Measurements from ENCODE around the gene COL11A1.

DNA sequence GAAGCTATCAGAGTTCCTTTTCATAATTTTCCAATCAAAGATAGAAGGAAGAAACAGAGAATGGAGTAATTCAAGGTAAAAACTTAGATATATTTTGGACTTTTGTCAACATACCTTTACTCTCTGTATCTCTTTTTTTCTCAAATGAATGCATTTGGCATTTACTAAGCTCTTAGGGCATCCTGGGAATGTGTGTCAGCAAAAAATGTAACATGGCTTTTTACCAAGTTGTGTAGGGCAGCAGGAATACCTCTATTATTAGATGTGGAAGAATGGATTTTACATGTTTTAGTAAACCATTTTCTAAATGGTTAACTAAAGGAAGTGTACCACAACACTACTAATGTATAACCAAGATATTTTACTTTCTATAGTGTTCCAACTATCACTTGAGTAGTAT, 4.2 kb upstream of the COL11A1 start:
- no peak for TF ChIP-seq HDAC2 (IDR thresholded peaks at IDR 0.05)
- no peak for TF ChIP-seq SREBF2 (IDR thresholded peaks at IDR 0.05)
- TF ChIP-seq, protein P1, sequence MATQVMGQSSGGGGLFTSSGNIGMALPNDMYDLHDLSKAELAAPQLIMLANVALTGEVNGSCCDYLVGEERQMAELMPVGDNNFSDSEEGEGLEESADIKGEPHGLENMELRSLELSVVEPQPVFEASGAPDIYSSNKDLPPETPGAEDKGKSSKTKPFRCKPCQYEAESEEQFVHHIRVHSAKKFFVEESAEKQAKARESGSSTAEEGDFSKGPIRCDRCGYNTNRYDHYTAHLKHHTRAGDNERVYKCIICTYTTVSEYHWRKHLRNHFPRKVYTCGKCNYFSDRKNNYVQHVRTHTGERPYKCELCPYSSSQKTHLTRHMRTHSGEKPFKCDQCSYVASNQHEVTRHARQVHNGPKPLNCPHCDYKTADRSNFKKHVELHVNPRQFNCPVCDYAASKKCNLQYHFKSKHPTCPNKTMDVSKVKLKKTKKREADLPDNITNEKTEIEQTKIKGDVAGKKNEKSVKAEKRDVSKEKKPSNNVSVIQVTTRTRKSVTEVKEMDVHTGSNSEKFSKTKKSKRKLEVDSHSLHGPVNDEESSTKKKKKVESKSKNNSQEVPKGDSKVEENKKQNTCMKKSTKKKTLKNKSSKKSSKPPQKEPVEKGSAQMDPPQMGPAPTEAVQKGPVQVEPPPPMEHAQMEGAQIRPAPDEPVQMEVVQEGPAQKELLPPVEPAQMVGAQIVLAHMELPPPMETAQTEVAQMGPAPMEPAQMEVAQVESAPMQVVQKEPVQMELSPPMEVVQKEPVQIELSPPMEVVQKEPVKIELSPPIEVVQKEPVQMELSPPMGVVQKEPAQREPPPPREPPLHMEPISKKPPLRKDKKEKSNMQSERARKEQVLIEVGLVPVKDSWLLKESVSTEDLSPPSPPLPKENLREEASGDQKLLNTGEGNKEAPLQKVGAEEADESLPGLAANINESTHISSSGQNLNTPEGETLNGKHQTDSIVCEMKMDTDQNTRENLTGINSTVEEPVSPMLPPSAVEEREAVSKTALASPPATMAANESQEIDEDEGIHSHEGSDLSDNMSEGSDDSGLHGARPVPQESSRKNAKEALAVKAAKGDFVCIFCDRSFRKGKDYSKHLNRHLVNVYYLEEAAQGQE (IDR thresholded peaks at IDR 0.05), result no peak
- TF ChIP-seq, protein P2, sequence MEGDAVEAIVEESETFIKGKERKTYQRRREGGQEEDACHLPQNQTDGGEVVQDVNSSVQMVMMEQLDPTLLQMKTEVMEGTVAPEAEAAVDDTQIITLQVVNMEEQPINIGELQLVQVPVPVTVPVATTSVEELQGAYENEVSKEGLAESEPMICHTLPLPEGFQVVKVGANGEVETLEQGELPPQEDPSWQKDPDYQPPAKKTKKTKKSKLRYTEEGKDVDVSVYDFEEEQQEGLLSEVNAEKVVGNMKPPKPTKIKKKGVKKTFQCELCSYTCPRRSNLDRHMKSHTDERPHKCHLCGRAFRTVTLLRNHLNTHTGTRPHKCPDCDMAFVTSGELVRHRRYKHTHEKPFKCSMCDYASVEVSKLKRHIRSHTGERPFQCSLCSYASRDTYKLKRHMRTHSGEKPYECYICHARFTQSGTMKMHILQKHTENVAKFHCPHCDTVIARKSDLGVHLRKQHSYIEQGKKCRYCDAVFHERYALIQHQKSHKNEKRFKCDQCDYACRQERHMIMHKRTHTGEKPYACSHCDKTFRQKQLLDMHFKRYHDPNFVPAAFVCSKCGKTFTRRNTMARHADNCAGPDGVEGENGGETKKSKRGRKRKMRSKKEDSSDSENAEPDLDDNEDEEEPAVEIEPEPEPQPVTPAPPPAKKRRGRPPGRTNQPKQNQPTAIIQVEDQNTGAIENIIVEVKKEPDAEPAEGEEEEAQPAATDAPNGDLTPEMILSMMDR (IDR thresholded peaks at IDR 0.05), result no peak
- TF ChIP-seq ESRRA (IDR thresholded peaks at IDR 0.05; ENCODE audit: borderline replicate concordance, low read length), result no peak
- no peak for TF ChIP-seq NFE2L2 (conservative IDR thresholded peaks at IDR 0.05; ENCODE audit: low read length)
